Adipocyte (in vitro differentiated cells): ENCODE results near the gene CD300LF.

Source experiments
- DNase-seq: peaks from one replicate; pipeline ENCODE4 v3.0.0-alpha.2; 2015; ENCODE audit warnings: low read depth
- H3K27me3 ChIP-seq: replicated peaks from 2 replicates; pipeline ENCODE4 v1.7.0; 2013; ENCODE audit warnings: mild to moderate bottlenecking, low read length, moderate library complexity; ENCODE audit not compliant: control insufficient read depth, insufficient read depth
- H3K36me3 ChIP-seq: 2 replicates; pipeline ENCODE4 v1.7.0; 2013; ENCODE audit warnings: low read length, mild to moderate bottlenecking, moderate library complexity; ENCODE audit not compliant: control insufficient read depth, insufficient read depth, severe bottlenecking
- H3K4me1 ChIP-seq: 2 replicates; pipeline ENCODE4 v1.7.0; 2013; ENCODE audit warnings: mild to moderate bottlenecking, low read length, moderate library complexity; ENCODE audit not compliant: control insufficient read depth, insufficient read depth
- H3K4me3 ChIP-seq: 2 replicates; pipeline ENCODE4 v1.7.0; 2013; ENCODE audit warnings: mild to moderate bottlenecking, low read length, moderate library complexity
- H3K9ac ChIP-seq: 2 replicates; pipeline ENCODE4 v1.7.0; 2013; ENCODE audit warnings: mild to moderate bottlenecking, low read length, moderate library complexity
- H3K9me3 ChIP-seq: 2 replicates; pipeline ENCODE4 v1.7.0; 2013; ENCODE audit warnings: mild to moderate bottlenecking, low read length, moderate library complexity; ENCODE audit not compliant: control insufficient read depth

Gene CD300LF

DNA sequence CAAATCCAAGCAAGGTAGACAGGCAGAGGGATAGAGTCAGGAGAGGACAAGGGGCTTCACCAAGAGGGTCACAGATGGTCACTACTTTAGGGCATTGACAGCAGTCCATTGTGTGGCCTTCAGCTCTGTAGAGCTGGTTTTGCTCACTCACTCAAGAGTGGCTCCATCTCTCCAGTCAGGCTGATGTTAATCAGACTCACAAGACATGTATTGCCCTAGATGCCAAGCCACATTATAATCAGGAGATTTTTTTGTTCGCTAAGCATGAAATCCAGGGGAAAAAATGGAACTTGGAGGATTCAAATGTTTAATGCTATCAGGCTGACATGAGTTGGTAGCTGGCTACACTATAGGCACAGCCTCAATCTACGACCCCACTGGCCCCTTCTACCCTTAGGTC lies 32.5 kb downstream of the CD300LF start:
- Histone ChIP-seq H3K4me1 (no peaks in the 10 kb centered on the region), H3K36me3 (no peaks in the 10 kb centered on the region), H3K27me3 (peaks cover 35% of the 10 kb centered on the region), H3K9ac (no peak overlapping the region), H3K9me3 (no peaks in the 10 kb centered on the region), H3K4me3 (no peak overlapping the region)
- no peak for DNase-seq

DNA sequence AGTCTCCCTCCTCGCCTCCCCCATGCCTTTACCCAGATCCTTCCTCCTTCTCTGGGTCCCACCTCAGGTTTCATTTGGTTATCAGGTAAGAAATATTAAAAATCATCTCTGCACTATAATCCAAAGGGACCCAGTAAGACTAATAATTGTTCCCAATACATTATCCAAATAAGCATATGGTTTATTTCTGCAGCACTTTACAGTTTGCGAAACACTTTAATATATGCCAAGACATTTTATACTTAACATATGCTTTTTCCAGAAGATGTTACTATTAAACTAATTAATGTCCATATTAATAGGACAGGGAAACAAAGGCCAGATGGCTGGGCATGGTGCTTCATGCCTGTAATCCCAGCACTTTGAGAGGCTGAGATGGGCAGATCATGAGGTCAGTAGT lies 33.3 kb downstream of the CD300LF start:
- peaks cover 38% of the 10 kb centered on the region for H3K27me3 ChIP-seq

DNA sequence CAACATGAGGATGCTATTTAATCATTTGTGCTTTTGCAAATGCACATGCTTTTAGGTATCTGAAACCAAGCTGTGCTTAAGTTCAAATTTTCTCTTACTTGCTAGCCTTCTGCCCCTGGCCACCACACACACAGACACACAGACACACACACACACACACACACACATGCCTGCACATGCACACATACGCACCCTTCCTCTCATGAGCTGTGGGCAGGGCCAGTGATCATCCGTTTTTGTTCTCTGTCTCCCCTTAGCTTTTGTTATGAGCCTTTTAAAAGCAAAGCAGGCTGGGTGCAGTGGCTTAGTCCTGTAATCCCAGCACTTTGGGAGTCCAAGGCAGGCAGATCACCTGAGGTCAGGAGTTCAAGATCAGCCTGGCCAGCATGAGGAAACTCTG lies 34.2 kb downstream of the CD300LF start:
- H3K9ac ChIP-seq, result no peak overlapping the region
- H3K9me3 ChIP-seq, result no peaks in the 10 kb centered on the region
- H3K36me3 ChIP-seq, result no peaks in the 10 kb centered on the region
- peaks cover 41% of the 10 kb centered on the region for H3K27me3 ChIP-seq
- no peaks in the 10 kb centered on the region for H3K4me1 ChIP-seq
- H3K4me3 ChIP-seq, result no peak overlapping the region
- no peak for DNase-seq

More for the DNA sequence above, 33.3 kb downstream of the CD300LF start:
- Histone ChIP-seq H3K9me3 (no peaks in the 10 kb centered on the region), H3K4me1 (no peaks in the 10 kb centered on the region), H3K9ac (no peak overlapping the region), H3K36me3 (no peaks in the 10 kb centered on the region), H3K4me3 (no peak overlapping the region)
- DNase-seq, result no peak

- no peaks in the 10 kb centered on the region for H3K4me1 ChIP-seq
- no peaks in the 10 kb centered on the region for H3K36me3 ChIP-seq
- H3K9ac ChIP-seq, result no peak overlapping the region
- H3K4me3 ChIP-seq, result no peak overlapping the region
- no peak for DNase-seq
- H3K9me3 ChIP-seq, result no peaks in the 10 kb centered on the region
- peaks cover 41% of the 10 kb centered on the region for H3K27me3 ChIP-seq
Measured at GRCh38 chr17:74677558-74678466, 34.9 kb downstream of the CD300LF start.

DNA sequence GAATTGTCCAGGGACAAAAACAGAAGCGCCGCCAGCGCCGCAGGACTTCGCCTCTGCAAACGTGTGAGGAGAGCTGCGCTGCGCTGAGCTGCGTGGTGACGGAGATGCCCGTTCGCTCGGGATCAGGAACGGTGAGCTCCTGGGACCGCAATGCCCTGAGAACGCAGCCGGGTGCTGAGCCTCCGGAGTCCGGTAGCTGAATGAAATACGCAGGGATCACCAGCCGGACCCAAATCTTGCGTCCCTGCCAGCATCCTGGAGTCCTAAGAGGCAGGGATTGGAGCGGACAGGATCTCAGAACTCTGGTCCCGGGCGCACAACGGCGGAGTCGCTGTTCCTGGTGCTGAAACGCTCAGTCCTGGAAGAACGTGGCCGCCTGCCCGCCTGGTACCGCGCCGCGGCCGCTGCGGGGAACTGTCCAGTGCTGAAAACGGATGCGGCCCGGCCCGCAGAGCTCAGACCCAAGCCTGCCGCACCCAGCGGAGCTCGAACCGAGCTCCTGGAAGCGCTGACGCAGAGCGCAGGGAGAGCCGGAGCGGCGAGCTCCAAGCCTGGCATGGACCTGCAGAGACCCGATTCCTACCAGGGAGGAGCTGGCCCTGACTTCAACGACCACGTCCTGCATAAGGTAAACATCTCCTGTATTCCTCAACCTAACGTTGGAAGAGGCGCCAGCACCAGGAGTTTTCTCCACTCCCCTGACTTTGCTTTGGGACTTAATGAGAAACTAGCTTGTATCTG lies 41.5 kb downstream of the CD300LF start:
- H3K27me3 ChIP-seq, result peaks cover 48% of the 10 kb centered on the region
- no peak overlapping the region for H3K9ac ChIP-seq
- H3K4me3 ChIP-seq, result no peak overlapping the region

DNA sequence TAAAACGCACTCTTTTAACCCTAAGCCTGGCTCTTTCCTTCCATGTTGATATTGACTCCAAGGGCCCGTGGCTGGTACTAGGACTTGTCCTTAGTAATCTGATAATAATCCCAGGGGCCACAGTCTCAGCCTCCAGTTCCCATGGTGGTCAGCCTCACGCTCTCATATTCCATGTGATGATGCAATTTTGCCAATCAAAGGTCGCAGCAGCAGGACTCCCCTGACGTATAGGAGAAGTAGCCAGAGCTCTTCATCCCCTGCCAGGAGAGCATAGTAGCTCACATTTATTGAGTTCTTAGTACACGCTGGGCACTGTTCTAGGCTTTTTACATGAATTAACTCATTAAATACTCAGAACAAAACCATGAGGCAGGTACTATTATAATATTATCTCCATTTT lies 42.4 kb downstream of the CD300LF start:
- Histone ChIP-seq H3K4me3 (no peak overlapping the region), H3K4me1 (no peaks in the 10 kb centered on the region), H3K36me3 (no peaks in the 10 kb centered on the region), H3K9ac (no peak overlapping the region), H3K27me3 (peaks cover 42% of the 10 kb centered on the region), H3K9me3 (no peaks in the 10 kb centered on the region)
- no peak for DNase-seq

More for the DNA sequence above, 41.5 kb downstream of the CD300LF start:
- H3K9me3 ChIP-seq, result no peaks in the 10 kb centered on the region
- no peaks in the 10 kb centered on the region for H3K4me1 ChIP-seq
- DNase-seq, result peak; percentile 74
- no peaks in the 10 kb centered on the region for H3K36me3 ChIP-seq

DNA sequence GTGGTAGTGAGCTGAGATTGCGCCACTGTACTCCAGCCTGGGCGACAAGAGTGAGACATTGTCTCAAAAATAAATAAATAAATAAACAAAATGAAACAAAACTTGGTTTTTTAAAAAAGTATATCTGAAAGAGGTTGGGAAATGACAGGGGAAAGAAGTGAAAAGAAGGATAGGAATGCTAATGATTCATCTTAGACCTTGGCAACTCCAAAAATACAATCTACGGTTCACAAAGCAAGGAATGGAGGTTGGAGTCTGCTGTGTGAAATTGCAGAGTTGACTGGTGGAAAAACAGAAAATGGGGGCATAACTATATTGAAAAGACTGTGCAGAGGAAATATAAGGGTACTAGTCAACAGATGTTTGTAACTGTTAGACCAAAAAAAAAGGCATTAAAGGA lies 49.2 kb downstream of the CD300LF start:
- H3K9me3 ChIP-seq, result no peaks in the 10 kb centered on the region
- peaks cover 36% of the 10 kb centered on the region for H3K27me3 ChIP-seq
- H3K36me3 ChIP-seq, result no peaks in the 10 kb centered on the region
- H3K4me1 ChIP-seq, result no peaks in the 10 kb centered on the region
- DNase-seq, result no peak
- no peak overlapping the region for H3K4me3 ChIP-seq
- H3K9ac ChIP-seq, result no peak overlapping the region

DNA sequence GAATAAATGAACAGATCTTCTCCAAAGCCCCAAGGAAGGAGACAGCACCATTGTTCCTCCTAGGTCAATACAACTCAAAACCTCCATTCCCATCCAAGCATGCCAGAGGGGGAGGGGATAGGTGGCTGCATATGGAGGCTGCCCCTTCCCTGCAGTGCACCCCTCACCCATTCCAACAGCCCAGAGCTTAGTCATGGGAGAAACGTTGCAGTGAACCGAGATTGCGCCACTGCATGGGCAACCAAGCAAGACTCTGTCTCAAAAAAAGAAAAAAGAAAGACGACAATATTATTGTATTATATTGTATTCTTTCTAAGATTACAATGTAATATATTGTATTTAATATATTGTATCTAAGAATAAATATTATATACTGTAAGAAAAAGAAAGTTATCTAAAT lies 52.8 kb downstream of the CD300LF start:
- no peaks in the 10 kb centered on the region for H3K4me1 ChIP-seq
- H3K36me3 ChIP-seq, result no peaks in the 10 kb centered on the region
- no peak for DNase-seq
- no peak overlapping the region for H3K4me3 ChIP-seq
- no peaks in the 10 kb centered on the region for H3K9me3 ChIP-seq
- H3K27me3 ChIP-seq, result peaks cover 35% of the 10 kb centered on the region
- H3K9ac ChIP-seq, result no peak overlapping the region

GRCh38 chr17:74658620-74659019 lies 54.1 kb downstream of the CD300LF start:
- Histone ChIP-seq H3K9me3 (no peaks in the 10 kb centered on the region), H3K9ac (no peak overlapping the region), H3K27me3 (peaks cover 40% of the 10 kb centered on the region), H3K4me3 (no peak overlapping the region), H3K36me3 (no peaks in the 10 kb centered on the region), H3K4me1 (no peaks in the 10 kb centered on the region)
- DNase-seq, result no peak

DNA sequence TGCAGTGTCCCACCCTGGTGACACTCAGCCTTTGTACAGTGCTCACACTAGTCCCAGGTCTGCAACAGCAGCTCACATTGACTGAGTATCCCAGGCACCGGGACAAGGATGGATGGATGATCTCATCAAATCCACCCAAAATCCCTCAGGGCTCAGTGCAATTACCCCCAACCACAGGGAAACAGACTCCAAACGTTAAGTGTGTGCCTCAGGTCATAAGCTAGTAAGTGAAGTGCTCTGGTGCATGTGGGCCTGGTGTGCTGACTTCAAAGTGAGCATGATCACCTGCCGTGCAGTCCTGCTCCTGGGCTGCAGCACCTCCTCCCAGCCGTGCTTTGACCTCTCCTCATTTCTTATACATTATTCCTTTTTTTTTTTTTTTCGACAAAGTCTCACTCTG lies 58.0 kb downstream of the CD300LF start:
- no peak for DNase-seq

GRCh38 chr17:74652020-74652419 lies 60.7 kb downstream of the CD300LF start:
- Histone ChIP-seq H3K9me3 (no peaks in the 10 kb centered on the region), H3K9ac (no peak overlapping the region), H3K4me3 (no peak overlapping the region), H3K4me1 (no peaks in the 10 kb centered on the region), H3K36me3 (no peaks in the 10 kb centered on the region), H3K27me3 (peaks cover 75% of the 10 kb centered on the region)
- no peak for DNase-seq

More for the DNA sequence above, 58.0 kb downstream of the CD300LF start:
- Histone ChIP-seq H3K4me1 (no peaks in the 10 kb centered on the region), H3K36me3 (no peaks in the 10 kb centered on the region), H3K9ac (no peak overlapping the region), H3K4me3 (no peak overlapping the region), H3K9me3 (no peaks in the 10 kb centered on the region), H3K27me3 (peaks cover 70% of the 10 kb centered on the region)
